Body of pancreas (tissue), 4 donors: Measurements from ENCODE around the gene THBS1. TPM values are rescaled to one million over a fixed set of nuclear protein-coding genes. Genes with fewer than 3 reads are reported as not detected.

Source experiments
- ATAC-seq: fragments of 150-250 bp; one replicate; pipeline ENCODE4 v1.9.1; 2016
- DNase-seq, 4 donors: peaks; one replicate each; pipeline ENCODE4 v3.0.0-alpha.2; 2019
- H3K27ac ChIP-seq, 4 donors: fragments of 200-600 bp; sonication (generic); 1 replicate in 3 of 4; 2 replicates in 1 of 4; pipeline versions ENCODE4 v1.5.1 to v1.6.1; 2016 to 2019; ENCODE audit warnings: mild to moderate bottlenecking in 1 of 4, mixed read lengths in 1 of 4, moderate library complexity in 1 of 4
- H3K27me3 ChIP-seq, 2 donors: fragments of 200-600 bp; sonication (generic); one replicate each; pipeline ENCODE4 v1.6.0; 2016; ENCODE audit warnings: mild to moderate bottlenecking in 1 of 2
- H3K36me3 ChIP-seq, 2 donors: fragments of 200-600 bp; sonication (generic); replicated peaks in 1 of 2; 2 replicates each; pipeline ENCODE4 v1.5.1; 2016; ENCODE audit warnings: low read depth in 2 of 2; ENCODE audit not compliant: insufficient read depth in 1 of 2
- H3K4me1 ChIP-seq: fragments of 200-600 bp; sonication (generic); one replicate; pipeline ENCODE4 v1.6.0; 2016
- H3K4me3 ChIP-seq, 2 donors: fragments of 200-600 bp; sonication (generic); 1 replicate in 1 of 2; 2 replicates in 1 of 2; pipeline ENCODE4 v1.5.1; 2016 to 2019
- H3K9me3 ChIP-seq, 3 donors: fragments of 200-600 bp; sonication (generic); 1 replicate in 2 of 3; 2 replicates in 1 of 3; pipeline ENCODE4 v1.5.1; 2016
- CTCF ChIP-seq, 7 experiments: fragments of 450-650 bp in 4 of 7; fragments of 200-600 bp in 3 of 7; sonication (generic) in 3 of 7; IDR thresholded peaks; one replicate each; pipeline ENCODE4 v1.5.1; 2016 to 2019; ENCODE audit warnings: antibody characterized with exemption in 7 of 7
- POLR2A ChIP-seq, 3 donors: fragments of 450-650 bp; IDR thresholded peaks; one replicate each; pipeline ENCODE4 v1.6.1; 2016; ENCODE audit warnings: antibody characterized with exemption in 3 of 3, mild to moderate bottlenecking in 2 of 3
- WGBS, 2 donors: methylation state at CpG; one replicate each; pipeline ENCODE4 v1.1.5; 2017; 5-methylcytosine and 5-hydroxymethylcytosine counted together
- intact Hi-C: fragments of 100-400 bp; cut with DNase I; formaldehyde crosslinking; loops from one replicate; pipeline ENCODE4 v1.15.1; 2023
- total RNA-seq, 2 donors: library from RNA; depleted of rRNA; stranded (reverse); fragments of >200 nt; gene quantifications; one replicate each; pipeline ENCODE4 v1.1.0, GENCODE V29; 2016

THBS1 gene
- total RNA-seq, 2 donors from 2014 or later, result 139 to 398 TPM

GRCh38 chr15:39613271-39613670 is 32.4 kb downstream of the THBS1 start:
- no peak for ATAC-seq
- no peaks in the 10 kb centered on the region for H3K36me3 ChIP-seq
- no peak overlapping the region for H3K4me3 ChIP-seq
- no peak for DNase-seq
- H3K27me3 ChIP-seq, result no peaks in the 10 kb centered on the region
- TF ChIP-seq CTCF (IDR thresholded peaks at IDR 0.05) (no peak), POLR2A (IDR thresholded peaks at IDR 0.05) (no peak)
- intact Hi-C loops, result no loop called here
- H3K4me1 ChIP-seq, result no peaks in the 10 kb centered on the region
- no peak overlapping the region for H3K27ac ChIP-seq
- H3K9me3 ChIP-seq, result peaks cover 0 to 7% (median 0%) of the 10 kb centered on the region in 3 donors

GRCh38 chr15:39613861-39614260 is 33.0 kb downstream of the THBS1 start:
- 81 to 95% methylated on average over 2 of the region's 2 CpGs for WGBS, 2 donors
- DNase-seq, result no peak
- intact Hi-C loops, result no loop called here

GRCh38 chr15:39616731-39617455 is 36.0 kb downstream of the THBS1 start:
- no peak for TF ChIP-seq POLR2A (IDR thresholded peaks at IDR 0.05)
- TF ChIP-seq CTCF (IDR thresholded peaks at IDR 0.05), result no peak
- Histone ChIP-seq H3K4me3 (no peak overlapping the region), H3K27me3 (no peaks in the 10 kb centered on the region), H3K27ac (no peak overlapping the region), H3K4me1 (no peaks in the 10 kb centered on the region), H3K9me3 (no peaks in the 10 kb centered on the region), H3K36me3 (no peaks in the 10 kb centered on the region)
- no peak for ATAC-seq
- 74% methylated on average over 6 of the region's 6 CpGs for WGBS, 2 donors
- DNase-seq, result no peak
- intact Hi-C loops, result no loop called here

More at GRCh38 chr15:39613861-39614260, 33.0 kb downstream of the THBS1 start:
- H3K27me3 ChIP-seq, result no peaks in the 10 kb centered on the region
- TF ChIP-seq POLR2A (IDR thresholded peaks at IDR 0.05) (no peak), CTCF (IDR thresholded peaks at IDR 0.05) (no peak)
- peaks cover 0 to 7% (median 0%) of the 10 kb centered on the region in 3 donors for H3K9me3 ChIP-seq
- no peak for ATAC-seq
- H3K36me3 ChIP-seq, result no peaks in the 10 kb centered on the region
- no peak overlapping the region for H3K27ac ChIP-seq
- no peak overlapping the region for H3K4me3 ChIP-seq
- no peaks in the 10 kb centered on the region for H3K4me1 ChIP-seq

- WGBS, 2 donors, result 70 to 77% methylated on average over 3 of the region's 3 CpGs
These were observed 37.4 kb downstream of the THBS1 start for GRCh38 chr15:39618063-39618823.

More at GRCh38 chr15:39618063-39618823, 37.4 kb downstream of the THBS1 start:
- H3K4me3 ChIP-seq, result no peak overlapping the region
- no peaks in the 10 kb centered on the region for H3K9me3 ChIP-seq
- H3K27me3 ChIP-seq, result no peaks in the 10 kb centered on the region
- no peaks in the 10 kb centered on the region for H3K4me1 ChIP-seq
- H3K36me3 ChIP-seq, result no peaks in the 10 kb centered on the region
- H3K27ac ChIP-seq, result no peak overlapping the region
- DNase-seq (no peak), ATAC-seq (no peak)
- no peak for TF ChIP-seq POLR2A (IDR thresholded peaks at IDR 0.05)
- TF ChIP-seq CTCF (IDR thresholded peaks at IDR 0.05), result no peak
- intact Hi-C loops, result no loop called here
